ENCODE results near the gene FAM83B. TPM values are rescaled to one million over a fixed set of nuclear protein-coding genes. Genes with fewer than 3 reads are reported as not detected.

Gene FAM83B
- total and polyA plus RNA-seq, 2 of the 13 experiments (the other 11 are each of a cell fraction or from before 2014, with no cell fraction given): not detected

- in situ Hi-C loops (cut with HindIII; ENCODE audit: extremely low pct_ligation_motif_present, low pct_unique_long_range_greater_than_20kb): no loop called here
- Histone ChIP-seq H2AFZ (ENCODE audit: low read length) (no peak overlapping the region), H3K9me3 (ENCODE audit: low read length) (no peaks in the 10 kb centered on the region), H3K27ac (ENCODE audit: extremely low read length, insufficient read depth, low read length) (no peak overlapping the region), H3K4me3 (replicated peaks in 1 of 3; ENCODE audit: insufficient read depth in 1 of 3, low read depth in 2 of 3, low read length in 3 of 3) (no peak overlapping the region), H3K4me2 (ENCODE audit: low read depth, low read length) (no peak overlapping the region), H3K79me2 (ENCODE audit: insufficient read depth, low read length) (no peaks in the 10 kb centered on the region), H3K36me3 (replicated peaks in 1 of 2; ENCODE audit: control insufficient read depth in 1 of 2, insufficient read depth in 2 of 2, low read length in 2 of 2) (no peaks in the 10 kb centered on the region), H4K20me1 (ENCODE audit: insufficient read depth, low read length) (no peaks in the 10 kb centered on the region), H3K4me1 (ENCODE audit: insufficient read depth, low read length) (0 out of 2 replicates have a peak, but pooled peaks cover 5% of the 10 kb centered on the region), H3K9ac (ENCODE audit: insufficient read depth, low read depth, low read length) (no peak overlapping the region), H3K27me3 (ENCODE audit: control insufficient read depth in 1 of 2, insufficient read depth in 2 of 2, low read length in 2 of 2) (no peaks in the 10 kb centered on the region)
- DNase-seq (ENCODE audit: low spot score) (no peak), FAIRE-seq (no peak), ATAC-seq (no peak)
- TF ChIP-seq ZNF225 (CRISPR knock-in tag; IDR thresholded peaks at IDR 0.05) (no peak), RBM39 (IDR thresholded peaks at IDR 0.05; ENCODE audit: low read depth, low read length, poor library complexity, severe bottlenecking) (no peak), HNF4A (CRISPR knock-in tag; IDR thresholded peaks at IDR 0.05) (no peak), SP1 (IDR thresholded peaks at IDR 0.05) (no peak), SP1 (CRISPR knock-in tag; IDR thresholded peaks at IDR 0.05) (no peak), ZBTB34 (CRISPR knock-in tag; IDR thresholded peaks at IDR 0.05) (no peak), ZNF18 (CRISPR knock-in tag; IDR thresholded peaks at IDR 0.05; ENCODE audit: insufficient replicate concordance) (no peak), CREB1 (IDR thresholded peaks at IDR 0.05) (no peak), CREB1 (CRISPR knock-in tag; IDR thresholded peaks at IDR 0.05) (no peak), ZZZ3 (CRISPR knock-in tag; IDR thresholded peaks at IDR 0.05; ENCODE audit: borderline replicate concordance) (no peak), ZNF232 (CRISPR knock-in tag; IDR thresholded peaks at IDR 0.05; ENCODE audit: borderline replicate concordance) (no peak), ZNF614 (CRISPR knock-in tag; IDR thresholded peaks at IDR 0.05; ENCODE audit: borderline replicate concordance) (no peak), ZNF891 (CRISPR knock-in tag; IDR thresholded peaks at IDR 0.05) (no peak), ZNF263 (CRISPR knock-in tag; IDR thresholded peaks at IDR 0.05) (no peak)
- TF ChIP-seq, protein P1, sequence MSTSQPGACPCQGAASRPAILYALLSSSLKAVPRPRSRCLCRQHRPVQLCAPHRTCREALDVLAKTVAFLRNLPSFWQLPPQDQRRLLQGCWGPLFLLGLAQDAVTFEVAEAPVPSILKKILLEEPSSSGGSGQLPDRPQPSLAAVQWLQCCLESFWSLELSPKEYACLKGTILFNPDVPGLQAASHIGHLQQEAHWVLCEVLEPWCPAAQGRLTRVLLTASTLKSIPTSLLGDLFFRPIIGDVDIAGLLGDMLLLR (CRISPR knock-in tag; IDR thresholded peaks at IDR 0.05): no peak
- ChIA-PET CTCF (ENCODE audit: low intra/inter-chr PET ratio, low total read pairs) (no interaction called here), POLR2A (no interaction called here)
- intact Hi-C loops (cut with micrococcal nuclease; ENCODE audit: unreplicated experiment): no loop called here
- no TSS peak for BruUV-seq (replicated peaks)
- WGBS (ENCODE audit: low lambda C conversion rate): 17% methylated on average over 1 of the region's 1 CpG
Measured at GRCh38 chr6:54910921-54911320, 64.3 kb downstream of the FAM83B start.

Measured in HepG2 (cell line).